ENCODE results near the gene FABP7.

DNA sequence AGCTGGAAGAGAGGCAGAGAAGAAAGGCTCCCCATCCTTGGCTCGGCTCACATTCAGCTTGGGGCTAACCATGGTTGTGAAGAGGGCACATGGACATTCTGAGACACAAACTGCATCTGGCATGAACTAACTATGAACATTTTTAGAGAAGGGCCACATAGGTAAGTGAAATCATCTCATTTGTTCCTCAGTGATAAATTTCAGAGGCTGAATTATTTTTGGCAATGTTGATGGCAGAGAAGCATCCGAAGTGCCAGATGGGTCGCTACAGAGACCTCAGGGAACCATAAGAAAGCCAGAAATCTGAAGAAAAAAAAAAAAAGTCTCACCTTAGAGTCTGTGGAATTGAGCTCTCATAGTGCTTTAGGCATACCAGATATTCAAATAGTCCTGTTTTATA is 49.2 kb upstream of the FABP7 start:
- TF ChIP-seq, protein P1, sequence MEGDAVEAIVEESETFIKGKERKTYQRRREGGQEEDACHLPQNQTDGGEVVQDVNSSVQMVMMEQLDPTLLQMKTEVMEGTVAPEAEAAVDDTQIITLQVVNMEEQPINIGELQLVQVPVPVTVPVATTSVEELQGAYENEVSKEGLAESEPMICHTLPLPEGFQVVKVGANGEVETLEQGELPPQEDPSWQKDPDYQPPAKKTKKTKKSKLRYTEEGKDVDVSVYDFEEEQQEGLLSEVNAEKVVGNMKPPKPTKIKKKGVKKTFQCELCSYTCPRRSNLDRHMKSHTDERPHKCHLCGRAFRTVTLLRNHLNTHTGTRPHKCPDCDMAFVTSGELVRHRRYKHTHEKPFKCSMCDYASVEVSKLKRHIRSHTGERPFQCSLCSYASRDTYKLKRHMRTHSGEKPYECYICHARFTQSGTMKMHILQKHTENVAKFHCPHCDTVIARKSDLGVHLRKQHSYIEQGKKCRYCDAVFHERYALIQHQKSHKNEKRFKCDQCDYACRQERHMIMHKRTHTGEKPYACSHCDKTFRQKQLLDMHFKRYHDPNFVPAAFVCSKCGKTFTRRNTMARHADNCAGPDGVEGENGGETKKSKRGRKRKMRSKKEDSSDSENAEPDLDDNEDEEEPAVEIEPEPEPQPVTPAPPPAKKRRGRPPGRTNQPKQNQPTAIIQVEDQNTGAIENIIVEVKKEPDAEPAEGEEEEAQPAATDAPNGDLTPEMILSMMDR (IDR thresholded peaks at IDR 0.05), result no peak
- TF ChIP-seq, protein P2, sequence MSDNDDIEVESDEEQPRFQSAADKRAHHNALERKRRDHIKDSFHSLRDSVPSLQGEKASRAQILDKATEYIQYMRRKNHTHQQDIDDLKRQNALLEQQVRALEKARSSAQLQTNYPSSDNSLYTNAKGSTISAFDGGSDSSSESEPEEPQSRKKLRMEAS (IDR thresholded peaks at IDR 0.05), result no peak
- TF ChIP-seq HEYL (CRISPR knock-in tag; IDR thresholded peaks at IDR 0.05) (no peak), CBX2 (IDR thresholded peaks at IDR 0.05; ENCODE audit: borderline replicate concordance, low read depth) (no peak), JUN (IDR thresholded peaks at IDR 0.05) (no peak), PHF8 (IDR thresholded peaks at IDR 0.05; ENCODE audit: borderline replicate concordance, low read depth) (no peak), POLR2AphosphoS2 (conservative IDR thresholded peaks at IDR 0.05; ENCODE audit: low read length) (no peak), HDAC2 (IDR thresholded peaks at IDR 0.05) (no peak), BHLHE40 (IDR thresholded peaks at IDR 0.05; ENCODE audit: low read depth, low read length) (no peak), JUNB (IDR thresholded peaks at IDR 0.05) (no peak)

Data from A549 (cell line).